Duodenal mucosa (tissue), 2 donors: ENCODE data around the gene RIBC2.

Experiments used
- H3K27ac ChIP-seq: one replicate; pipeline ENCODE4 v1.7.0; 2013; ENCODE audit warnings: low read depth, low read length
- H3K27me3 ChIP-seq, 2 donors: one replicate each; pipeline ENCODE4 v1.7.0; 2013; ENCODE audit warnings: low read length in 2 of 2, control low read depth in 1 of 2; ENCODE audit not compliant: insufficient read depth in 2 of 2, control insufficient read depth in 1 of 2
- H3K36me3 ChIP-seq, 2 donors: one replicate each; pipeline ENCODE4 v1.7.0; 2013; ENCODE audit warnings: low read length in 2 of 2, control low read depth in 1 of 2; ENCODE audit not compliant: insufficient read depth in 2 of 2, control insufficient read depth in 1 of 2
- H3K4me1 ChIP-seq, 2 donors: one replicate each; pipeline ENCODE4 v1.7.0; 2013; ENCODE audit warnings: low read length in 2 of 2, control low read depth in 1 of 2; ENCODE audit not compliant: insufficient read depth in 2 of 2, control insufficient read depth in 1 of 2
- H3K4me3 ChIP-seq, 2 donors: one replicate each; pipeline ENCODE4 v1.7.0; 2013; ENCODE audit warnings: low read length in 2 of 2, low read depth in 1 of 2
- H3K9ac ChIP-seq, 2 donors: one replicate each; pipeline ENCODE4 v1.7.0; 2013; ENCODE audit warnings: low read length in 2 of 2, low read depth in 1 of 2
- H3K9me3 ChIP-seq, 2 donors: one replicate each; pipeline ENCODE4 v1.7.0; 2013; ENCODE audit warnings: low read length in 2 of 2, control low read depth in 1 of 2; ENCODE audit not compliant: control insufficient read depth in 1 of 2

RIBC2 gene

DNA sequence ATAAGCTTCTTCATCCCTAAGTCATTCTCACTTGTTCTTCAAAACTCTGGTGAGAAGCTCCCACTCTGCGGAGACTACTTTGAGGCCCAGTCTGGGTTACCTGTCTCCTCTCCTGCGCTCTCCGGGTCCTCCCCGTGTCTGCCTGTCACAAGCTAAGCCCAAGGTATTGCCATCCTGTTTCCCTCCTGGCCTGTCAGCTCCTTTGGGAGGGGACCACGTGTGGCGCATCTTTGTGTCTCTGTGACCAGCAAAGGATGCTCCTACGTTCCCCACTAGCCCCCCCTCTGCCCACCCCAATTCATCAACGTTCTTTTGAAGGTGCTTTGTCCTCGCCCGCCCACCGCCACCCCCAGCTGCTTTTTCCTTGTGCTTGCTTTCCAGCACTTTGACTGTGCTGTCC, 57.4 kb downstream of the RIBC2 start:
- H3K4me3 ChIP-seq, result no peak overlapping the region
- no peak overlapping the region for H3K9ac ChIP-seq
- no peaks in the 10 kb centered on the region for H3K4me1 ChIP-seq
- no peaks in the 10 kb centered on the region for H3K27me3 ChIP-seq
- no peaks in the 10 kb centered on the region for H3K9me3 ChIP-seq
- H3K36me3 ChIP-seq, result no peaks in the 10 kb centered on the region
- no peak overlapping the region for H3K27ac ChIP-seq

DNA sequence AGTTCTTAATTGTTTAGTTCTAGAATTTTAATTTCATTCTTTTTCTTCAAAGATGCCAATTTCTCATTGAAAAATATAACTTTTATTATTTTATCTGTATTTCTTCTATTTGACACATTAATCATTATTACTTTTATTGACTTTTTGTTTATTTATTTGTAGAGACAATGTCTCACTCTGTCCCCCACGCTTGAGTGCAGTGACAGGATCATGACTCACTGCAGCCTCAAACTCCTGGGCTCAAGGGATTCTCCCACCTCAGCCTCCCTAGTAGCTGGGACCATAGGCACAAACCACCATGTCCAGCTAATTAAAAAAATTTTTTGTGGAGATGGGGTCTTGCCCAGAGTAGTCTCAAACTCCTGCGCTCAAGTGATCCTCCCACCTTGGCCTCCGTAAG, 58.9 kb downstream of the RIBC2 start:
- H3K9me3 ChIP-seq, result no peaks in the 10 kb centered on the region
- no peaks in the 10 kb centered on the region for H3K4me1 ChIP-seq
- H3K27ac ChIP-seq, result no peak overlapping the region
- no peaks in the 10 kb centered on the region for H3K36me3 ChIP-seq
- no peak overlapping the region for H3K9ac ChIP-seq
- no peak overlapping the region for H3K4me3 ChIP-seq
- peaks cover 0 to 3% of the 10 kb centered on the region in 2 donors for H3K27me3 ChIP-seq

- Histone ChIP-seq H3K4me3 (no peak overlapping the region), H3K27me3 (peaks cover 0 to 3% of the 10 kb centered on the region in 2 donors), H3K9ac (no peak overlapping the region), H3K4me1 (no peaks in the 10 kb centered on the region), H3K9me3 (no peaks in the 10 kb centered on the region), H3K36me3 (no peaks in the 10 kb centered on the region), H3K27ac (no peak overlapping the region)
Observed at GRCh38 chr22:45473626-45474237, 60.2 kb downstream of the RIBC2 start.

DNA sequence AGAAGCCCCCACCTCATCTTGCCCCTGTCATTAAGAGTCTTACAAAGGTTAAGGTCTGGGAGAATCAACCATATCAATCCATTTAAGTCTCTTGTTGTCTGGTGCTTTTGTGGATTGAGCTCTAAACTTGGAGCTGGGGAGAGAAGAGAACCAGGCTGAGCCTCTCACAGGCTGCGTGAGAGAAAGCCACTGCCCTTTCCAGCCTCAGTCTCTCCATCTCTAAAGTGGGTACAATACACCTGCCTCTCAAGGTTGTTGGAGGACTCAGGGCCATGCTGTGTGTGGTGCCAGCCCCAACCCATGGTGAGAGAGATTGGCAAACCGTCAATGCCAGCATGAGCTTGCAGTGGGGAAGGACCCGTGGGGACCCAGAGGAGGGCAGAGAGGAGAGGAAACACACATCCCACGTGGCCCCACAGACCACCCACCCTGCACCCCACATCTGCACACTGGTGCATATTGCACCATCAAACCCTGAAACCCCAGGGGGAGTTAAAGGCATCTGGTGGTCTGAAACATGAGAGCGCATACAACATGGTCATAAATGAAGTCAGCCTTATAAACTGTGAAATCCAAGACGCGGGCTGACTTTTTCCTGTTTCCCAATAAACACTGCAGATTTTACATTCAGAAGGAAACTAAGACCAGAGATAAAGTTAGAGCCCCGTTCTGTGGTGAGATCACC, 61.7 kb downstream of the RIBC2 start:
- no peaks in the 10 kb centered on the region for H3K4me1 ChIP-seq
- no peak overlapping the region for H3K27ac ChIP-seq
- H3K27me3 ChIP-seq, result peaks cover 0 to 3% of the 10 kb centered on the region in 2 donors
- no peak overlapping the region for H3K4me3 ChIP-seq
- H3K9me3 ChIP-seq, result no peaks in the 10 kb centered on the region
- H3K36me3 ChIP-seq, result no peaks in the 10 kb centered on the region
- no peak overlapping the region for H3K9ac ChIP-seq

DNA sequence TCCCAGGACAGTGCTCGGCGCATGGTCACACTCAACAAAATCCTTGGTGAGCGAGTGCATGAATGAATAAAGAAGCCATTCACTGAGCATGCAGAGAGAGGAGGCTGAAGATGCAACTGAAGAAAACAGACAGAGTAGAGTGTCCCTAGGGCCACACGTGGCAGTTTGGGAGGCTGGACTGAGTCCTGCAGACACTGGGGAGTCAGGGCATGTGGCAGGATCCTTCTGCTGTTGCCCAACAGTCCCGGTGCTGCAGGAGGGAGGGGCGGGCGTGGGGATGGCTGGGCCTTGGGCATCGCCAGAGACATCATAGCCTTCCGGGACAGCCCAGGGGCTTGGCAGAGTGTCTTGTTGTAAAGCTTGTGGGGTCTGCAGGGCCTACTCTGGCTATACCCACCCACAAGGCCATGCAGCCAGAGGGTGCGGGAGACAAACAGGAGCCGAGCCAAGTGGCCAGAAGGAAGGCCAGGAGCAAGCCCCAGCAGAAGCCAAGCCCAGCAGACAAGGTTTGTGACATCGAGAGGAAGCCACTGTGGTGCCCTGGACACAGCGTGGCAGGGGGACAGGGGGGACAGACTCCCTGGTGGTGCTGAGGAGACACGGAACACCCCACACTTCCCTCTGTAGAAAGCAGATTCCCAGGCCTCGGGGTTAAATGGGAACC, 62.5 kb downstream of the RIBC2 start:
- no peak overlapping the region for H3K4me3 ChIP-seq
- no peak overlapping the region for H3K27ac ChIP-seq
- no peaks in the 10 kb centered on the region for H3K9me3 ChIP-seq
- no peaks in the 10 kb centered on the region for H3K4me1 ChIP-seq
- no peak overlapping the region for H3K9ac ChIP-seq
- H3K36me3 ChIP-seq, result no peaks in the 10 kb centered on the region
- peaks cover 0 to 5% of the 10 kb centered on the region in 2 donors for H3K27me3 ChIP-seq

- Histone ChIP-seq H3K27me3 (peaks cover 0 to 7% of the 10 kb centered on the region in 2 donors), H3K9ac (no peak overlapping the region), H3K9me3 (no peaks in the 10 kb centered on the region), H3K4me3 (no peak overlapping the region), H3K27ac (no peak overlapping the region), H3K36me3 (no peaks in the 10 kb centered on the region), H3K4me1 (no peaks in the 10 kb centered on the region)
Observed at GRCh38 chr22:45476814-45477213, 63.3 kb downstream of the RIBC2 start.

GRCh38 chr22:45477366-45478107, 64.0 kb downstream of the RIBC2 start:
- Histone ChIP-seq H3K27ac (no peak overlapping the region), H3K9me3 (no peaks in the 10 kb centered on the region), H3K9ac (no peak overlapping the region), H3K36me3 (no peaks in the 10 kb centered on the region), H3K4me3 (no peak overlapping the region), H3K27me3 (peaks cover 0 to 7% of the 10 kb centered on the region in 2 donors), H3K4me1 (no peaks in the 10 kb centered on the region)

- H3K9ac ChIP-seq, result no peak overlapping the region
- no peak overlapping the region for H3K27ac ChIP-seq
- no peaks in the 10 kb centered on the region for H3K9me3 ChIP-seq
- H3K27me3 ChIP-seq, result peaks cover 0 to 7% of the 10 kb centered on the region in 2 donors
- no peaks in the 10 kb centered on the region for H3K36me3 ChIP-seq
- H3K4me3 ChIP-seq, result no peak overlapping the region
- H3K4me1 ChIP-seq, result no peaks in the 10 kb centered on the region
Observed at GRCh38 chr22:45478108-45478771, 64.7 kb downstream of the RIBC2 start.

- no peaks in the 10 kb centered on the region for H3K36me3 ChIP-seq
- H3K9me3 ChIP-seq, result no peaks in the 10 kb centered on the region
- no peak overlapping the region for H3K9ac ChIP-seq
- no peak overlapping the region for H3K4me3 ChIP-seq
- no peak overlapping the region for H3K27ac ChIP-seq
- peaks cover 0 to 7% of the 10 kb centered on the region in 2 donors for H3K27me3 ChIP-seq
- H3K4me1 ChIP-seq, result no peaks in the 10 kb centered on the region
Observed at GRCh38 chr22:45480717-45481116, 67.2 kb downstream of the RIBC2 start.
